ENCODE measurements around the gene BACE1. TPM values are rescaled to one million over a fixed set of nuclear protein-coding genes. Genes with fewer than 3 reads are reported as not detected.

Gene BACE1
- total and polyA plus RNA-seq, 2 experiments from 2014 or later: 2.4 to 7.2 TPM

DNA sequence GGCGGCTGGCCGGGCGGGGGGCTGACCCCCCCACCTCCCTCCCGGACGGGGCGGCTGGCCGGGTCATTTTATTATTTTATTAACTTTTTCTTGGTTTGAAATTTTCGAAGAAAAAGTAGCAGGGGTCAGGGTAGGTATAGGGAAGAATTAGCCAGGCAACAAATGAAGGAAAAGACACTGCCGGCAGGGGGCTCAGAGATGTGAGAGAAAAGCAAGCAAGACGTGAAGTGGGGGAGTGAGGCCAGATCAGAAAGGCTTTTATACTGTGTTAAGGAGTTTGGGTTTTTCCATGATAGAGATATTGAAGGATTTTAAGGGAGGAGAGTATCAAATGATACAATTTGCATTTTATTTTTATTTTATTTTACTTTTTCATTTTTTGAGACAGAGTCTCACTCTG, 64.5 kb downstream of the BACE1 start (continued):
- TF ChIP-seq, protein P1, sequence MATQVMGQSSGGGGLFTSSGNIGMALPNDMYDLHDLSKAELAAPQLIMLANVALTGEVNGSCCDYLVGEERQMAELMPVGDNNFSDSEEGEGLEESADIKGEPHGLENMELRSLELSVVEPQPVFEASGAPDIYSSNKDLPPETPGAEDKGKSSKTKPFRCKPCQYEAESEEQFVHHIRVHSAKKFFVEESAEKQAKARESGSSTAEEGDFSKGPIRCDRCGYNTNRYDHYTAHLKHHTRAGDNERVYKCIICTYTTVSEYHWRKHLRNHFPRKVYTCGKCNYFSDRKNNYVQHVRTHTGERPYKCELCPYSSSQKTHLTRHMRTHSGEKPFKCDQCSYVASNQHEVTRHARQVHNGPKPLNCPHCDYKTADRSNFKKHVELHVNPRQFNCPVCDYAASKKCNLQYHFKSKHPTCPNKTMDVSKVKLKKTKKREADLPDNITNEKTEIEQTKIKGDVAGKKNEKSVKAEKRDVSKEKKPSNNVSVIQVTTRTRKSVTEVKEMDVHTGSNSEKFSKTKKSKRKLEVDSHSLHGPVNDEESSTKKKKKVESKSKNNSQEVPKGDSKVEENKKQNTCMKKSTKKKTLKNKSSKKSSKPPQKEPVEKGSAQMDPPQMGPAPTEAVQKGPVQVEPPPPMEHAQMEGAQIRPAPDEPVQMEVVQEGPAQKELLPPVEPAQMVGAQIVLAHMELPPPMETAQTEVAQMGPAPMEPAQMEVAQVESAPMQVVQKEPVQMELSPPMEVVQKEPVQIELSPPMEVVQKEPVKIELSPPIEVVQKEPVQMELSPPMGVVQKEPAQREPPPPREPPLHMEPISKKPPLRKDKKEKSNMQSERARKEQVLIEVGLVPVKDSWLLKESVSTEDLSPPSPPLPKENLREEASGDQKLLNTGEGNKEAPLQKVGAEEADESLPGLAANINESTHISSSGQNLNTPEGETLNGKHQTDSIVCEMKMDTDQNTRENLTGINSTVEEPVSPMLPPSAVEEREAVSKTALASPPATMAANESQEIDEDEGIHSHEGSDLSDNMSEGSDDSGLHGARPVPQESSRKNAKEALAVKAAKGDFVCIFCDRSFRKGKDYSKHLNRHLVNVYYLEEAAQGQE (IDR thresholded peaks at IDR 0.05; ENCODE audit: unreplicated experiment): no peak
- TF ChIP-seq ZNF331 (CRISPR knock-in tag; IDR thresholded peaks at IDR 0.05; ENCODE audit: low read depth) (no peak), STAT1 (IDR thresholded peaks at IDR 0.05; ENCODE audit: unreplicated experiment) (no peak)

DNA sequence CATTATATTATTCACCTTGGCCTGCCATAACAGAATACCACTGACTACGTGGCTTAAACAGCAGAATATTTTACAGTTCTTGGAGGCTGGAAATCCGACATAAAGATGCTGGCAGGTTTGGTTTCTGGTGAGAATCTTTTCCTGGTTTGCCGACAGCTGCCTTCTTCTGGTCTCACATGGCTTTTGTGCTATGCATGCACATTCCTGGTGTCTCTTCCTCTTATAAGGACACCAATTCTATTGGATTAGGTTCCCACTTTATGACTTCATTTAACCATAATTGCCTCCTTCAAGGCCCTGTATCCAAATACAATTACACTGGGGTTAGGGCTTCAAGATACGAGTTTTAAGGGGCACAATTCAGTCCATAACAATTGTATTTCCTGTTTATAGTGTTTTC, 66.5 kb downstream of the BACE1 start:
- Mint-ChIP-seq H3K9me3 (no peaks in the 10 kb centered on the region; the same call in 2 of the 3 replicates), H3K4me3 (no peak overlapping the region), H3K36me3 (ENCODE audit: low read depth) (peaks cover 55% of the 10 kb centered on the region), H3K4me1 (no peaks in the 10 kb centered on the region), H3K27me3 (ENCODE audit: insufficient read depth, low read depth, poor library complexity) (no peaks in the 10 kb centered on the region), H3K27ac (no peak overlapping the region)
- Histone ChIP-seq H3K4me2 (no peak overlapping the region), H3K36me3 (ENCODE audit: insufficient read depth) (peaks cover 43% of the 10 kb centered on the region), H3K4me1 (ENCODE audit: insufficient read depth) (no peaks in the 10 kb centered on the region), H3K9me2 (ENCODE audit: insufficient read depth) (no peaks in the 10 kb centered on the region), H3K4me3 (no peak overlapping the region), H3K27ac (ENCODE audit: low read depth) (no peak overlapping the region), H3K27me3 (ENCODE audit: insufficient read depth) (no peaks in the 10 kb centered on the region), H3K79me2 (replicated peaks; ENCODE audit: insufficient read depth) (no peaks in the 10 kb centered on the region), H2AFZ (no peak overlapping the region), H3F3A (replicated peaks; ENCODE audit: low read depth) (no peaks in the 10 kb centered on the region), H4K20me1 (replicated peaks; ENCODE audit: insufficient read depth) (no peaks in the 10 kb centered on the region)
- DNase-seq (ENCODE audit: low spot score) (no peak), ATAC-seq (no peak)
- TF ChIP-seq CREB1 (CRISPR knock-in tag; IDR thresholded peaks at IDR 0.05; ENCODE audit: low read depth): no peak
- TF ChIP-seq JUNB (IDR thresholded peaks at IDR 0.05; ENCODE audit: unreplicated experiment): no peak
- no peak for TF ChIP-seq ZNF114 (CRISPR knock-in tag; IDR thresholded peaks at IDR 0.05)
- TF ChIP-seq, protein P2, sequence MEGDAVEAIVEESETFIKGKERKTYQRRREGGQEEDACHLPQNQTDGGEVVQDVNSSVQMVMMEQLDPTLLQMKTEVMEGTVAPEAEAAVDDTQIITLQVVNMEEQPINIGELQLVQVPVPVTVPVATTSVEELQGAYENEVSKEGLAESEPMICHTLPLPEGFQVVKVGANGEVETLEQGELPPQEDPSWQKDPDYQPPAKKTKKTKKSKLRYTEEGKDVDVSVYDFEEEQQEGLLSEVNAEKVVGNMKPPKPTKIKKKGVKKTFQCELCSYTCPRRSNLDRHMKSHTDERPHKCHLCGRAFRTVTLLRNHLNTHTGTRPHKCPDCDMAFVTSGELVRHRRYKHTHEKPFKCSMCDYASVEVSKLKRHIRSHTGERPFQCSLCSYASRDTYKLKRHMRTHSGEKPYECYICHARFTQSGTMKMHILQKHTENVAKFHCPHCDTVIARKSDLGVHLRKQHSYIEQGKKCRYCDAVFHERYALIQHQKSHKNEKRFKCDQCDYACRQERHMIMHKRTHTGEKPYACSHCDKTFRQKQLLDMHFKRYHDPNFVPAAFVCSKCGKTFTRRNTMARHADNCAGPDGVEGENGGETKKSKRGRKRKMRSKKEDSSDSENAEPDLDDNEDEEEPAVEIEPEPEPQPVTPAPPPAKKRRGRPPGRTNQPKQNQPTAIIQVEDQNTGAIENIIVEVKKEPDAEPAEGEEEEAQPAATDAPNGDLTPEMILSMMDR (conservative IDR thresholded peaks at IDR 0.05; ENCODE audit: low read depth in 2 of 2): no peak
- TF ChIP-seq, protein P1 (IDR thresholded peaks at IDR 0.05; ENCODE audit: unreplicated experiment): no peak
- TF ChIP-seq, protein P3, sequence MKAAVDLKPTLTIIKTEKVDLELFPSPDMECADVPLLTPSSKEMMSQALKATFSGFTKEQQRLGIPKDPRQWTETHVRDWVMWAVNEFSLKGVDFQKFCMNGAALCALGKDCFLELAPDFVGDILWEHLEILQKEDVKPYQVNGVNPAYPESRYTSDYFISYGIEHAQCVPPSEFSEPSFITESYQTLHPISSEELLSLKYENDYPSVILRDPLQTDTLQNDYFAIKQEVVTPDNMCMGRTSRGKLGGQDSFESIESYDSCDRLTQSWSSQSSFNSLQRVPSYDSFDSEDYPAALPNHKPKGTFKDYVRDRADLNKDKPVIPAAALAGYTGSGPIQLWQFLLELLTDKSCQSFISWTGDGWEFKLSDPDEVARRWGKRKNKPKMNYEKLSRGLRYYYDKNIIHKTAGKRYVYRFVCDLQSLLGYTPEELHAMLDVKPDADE (IDR thresholded peaks at IDR 0.05): no peak
- no peak for TF ChIP-seq EZH2 (IDR thresholded peaks at IDR 0.05; ENCODE audit: low read depth, unreplicated experiment)

All from GM23338 (cell line).